WI38 (cell line): ENCODE data around the gene ID3.
A peak's percentile ranks its signal among the peaks of the same experiment; 100 is the strongest.

Experiments
- H3K4me3 ChIP-seq: 2 replicates; pipeline ENCODE4 v1.5.1; 2011; ENCODE audit warnings: low read depth, mild to moderate bottlenecking, control low read depth, low read length
- TF ChIP-seq, protein P1 (sequence below): IDR thresholded peaks from 2 replicates; pipeline ENCODE4 v1.5.1; 2012; ENCODE audit warnings: low read depth, mild to moderate bottlenecking, control low read depth, low read length

ID3 gene

DNA sequence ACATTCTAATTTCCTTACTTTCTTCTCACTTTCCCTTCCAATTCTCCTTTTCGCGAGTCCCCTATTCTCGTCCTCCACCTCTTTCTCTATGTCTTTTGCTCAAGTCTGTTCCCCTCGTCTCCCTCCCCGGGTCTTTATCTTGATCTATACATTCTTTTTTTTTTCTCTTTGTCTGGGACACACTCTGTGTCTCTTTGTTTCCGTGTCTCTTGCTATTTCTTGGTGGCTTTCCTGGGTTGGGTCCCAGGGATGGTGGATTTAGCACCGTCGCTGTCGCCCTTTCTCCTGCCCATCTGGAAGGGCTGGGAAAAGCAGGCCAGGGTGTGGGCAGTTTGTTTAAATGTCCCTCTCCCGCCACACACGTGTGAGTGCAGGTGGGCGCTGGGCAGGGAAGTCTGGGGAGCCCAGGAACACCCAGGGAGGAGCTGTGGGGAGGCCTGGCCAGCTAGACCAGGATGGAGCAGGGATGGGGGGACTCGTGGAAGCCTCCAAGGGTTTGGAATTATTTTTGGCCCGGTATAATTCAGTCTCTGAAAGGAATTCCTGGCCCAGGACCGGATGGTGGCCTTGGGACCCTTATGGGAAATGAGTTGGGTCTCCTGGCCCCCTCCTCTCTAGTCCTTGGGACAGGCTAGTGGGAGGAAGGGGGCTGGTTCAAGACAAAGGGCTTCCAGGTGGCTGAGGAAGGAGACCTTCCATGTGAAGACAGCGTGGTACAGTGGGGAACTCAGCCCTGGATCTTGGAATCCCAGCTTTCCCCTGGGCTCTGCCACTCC, 9.5 kb upstream of the ID3 start:
- TF ChIP-seq, protein P1, sequence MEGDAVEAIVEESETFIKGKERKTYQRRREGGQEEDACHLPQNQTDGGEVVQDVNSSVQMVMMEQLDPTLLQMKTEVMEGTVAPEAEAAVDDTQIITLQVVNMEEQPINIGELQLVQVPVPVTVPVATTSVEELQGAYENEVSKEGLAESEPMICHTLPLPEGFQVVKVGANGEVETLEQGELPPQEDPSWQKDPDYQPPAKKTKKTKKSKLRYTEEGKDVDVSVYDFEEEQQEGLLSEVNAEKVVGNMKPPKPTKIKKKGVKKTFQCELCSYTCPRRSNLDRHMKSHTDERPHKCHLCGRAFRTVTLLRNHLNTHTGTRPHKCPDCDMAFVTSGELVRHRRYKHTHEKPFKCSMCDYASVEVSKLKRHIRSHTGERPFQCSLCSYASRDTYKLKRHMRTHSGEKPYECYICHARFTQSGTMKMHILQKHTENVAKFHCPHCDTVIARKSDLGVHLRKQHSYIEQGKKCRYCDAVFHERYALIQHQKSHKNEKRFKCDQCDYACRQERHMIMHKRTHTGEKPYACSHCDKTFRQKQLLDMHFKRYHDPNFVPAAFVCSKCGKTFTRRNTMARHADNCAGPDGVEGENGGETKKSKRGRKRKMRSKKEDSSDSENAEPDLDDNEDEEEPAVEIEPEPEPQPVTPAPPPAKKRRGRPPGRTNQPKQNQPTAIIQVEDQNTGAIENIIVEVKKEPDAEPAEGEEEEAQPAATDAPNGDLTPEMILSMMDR = no peak

DNA sequence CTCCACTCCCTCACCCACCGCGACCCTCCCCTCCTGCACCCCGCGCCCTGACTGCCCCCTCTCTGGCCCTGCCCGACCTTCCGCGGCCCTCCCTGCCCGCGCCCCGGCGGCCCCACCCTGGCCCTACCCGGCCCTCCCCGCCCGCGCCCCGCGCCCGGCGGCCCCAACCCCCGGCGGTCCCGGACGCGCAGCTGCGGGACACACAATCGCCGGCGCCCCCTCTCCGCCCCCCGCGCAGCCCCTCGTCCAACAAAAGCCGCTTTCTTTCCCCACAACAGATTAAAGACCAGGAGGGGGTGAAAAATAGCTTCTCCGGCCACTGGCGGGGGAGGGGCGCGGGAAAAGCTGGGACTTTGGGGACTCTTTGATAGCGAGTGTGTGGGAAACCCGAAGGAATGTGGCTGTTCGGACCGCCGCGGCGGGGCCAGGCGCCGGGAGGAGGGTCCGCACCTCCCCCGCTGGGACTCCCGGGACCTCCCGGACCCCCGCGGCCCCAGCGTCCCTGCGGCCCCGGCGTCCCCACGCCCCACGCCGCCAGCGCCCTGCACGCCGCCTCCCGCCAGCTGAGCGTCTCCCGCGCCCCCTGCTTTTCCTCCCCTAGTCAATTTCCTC, 8.8 kb upstream of the ID3 start:
- TF ChIP-seq, protein P1 = no peak
- H3K4me3 ChIP-seq = peak overlapping the region; percentile 59

More for the DNA sequence above, 9.5 kb upstream of the ID3 start:
- peak overlapping the region; percentile 59 for H3K4me3 ChIP-seq

DNA sequence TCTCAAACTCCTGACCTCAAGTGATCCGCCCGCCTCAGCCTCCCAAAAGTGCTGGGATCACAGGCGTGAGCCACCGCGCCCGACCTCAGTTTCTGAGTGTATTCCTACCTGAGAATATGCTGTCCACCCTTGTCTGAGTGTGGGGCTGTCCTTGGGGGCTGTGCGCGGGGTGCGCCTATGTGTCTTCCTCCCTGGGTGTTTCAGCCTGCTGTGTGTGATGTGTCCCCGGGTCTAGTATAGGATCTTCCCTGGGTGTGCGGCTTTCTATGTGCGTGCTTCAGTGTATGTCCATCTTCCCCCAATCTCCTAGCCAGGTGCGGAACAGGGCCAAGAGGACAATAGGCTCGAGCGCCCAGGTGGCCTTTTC, 8.3 kb upstream of the ID3 start:
- H3K4me3 ChIP-seq = peak overlapping the region; percentile 59
- TF ChIP-seq, protein P1 = no peak

DNA sequence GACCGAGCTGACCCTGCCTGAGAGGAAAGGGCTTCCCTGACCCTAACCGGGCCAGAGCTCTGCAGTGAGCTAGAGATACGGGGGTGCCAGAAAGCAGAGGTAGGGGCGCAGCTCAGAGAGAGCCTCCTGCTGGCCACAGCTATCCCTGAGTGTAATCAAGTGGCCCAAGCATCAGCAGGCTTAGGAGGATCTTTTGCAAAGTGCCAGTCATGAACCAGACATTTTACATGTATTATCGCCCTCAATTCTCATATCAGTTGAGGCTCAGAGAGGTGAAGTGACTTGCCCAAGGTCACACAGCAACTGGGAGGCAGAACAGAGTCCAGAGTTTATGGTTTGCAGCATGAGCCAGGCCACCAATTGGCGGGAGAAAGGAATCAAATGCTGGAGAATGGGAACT, 7.0 kb upstream of the ID3 start:
- no peak overlapping the region for H3K4me3 ChIP-seq
- TF ChIP-seq, protein P1 = no peak

DNA sequence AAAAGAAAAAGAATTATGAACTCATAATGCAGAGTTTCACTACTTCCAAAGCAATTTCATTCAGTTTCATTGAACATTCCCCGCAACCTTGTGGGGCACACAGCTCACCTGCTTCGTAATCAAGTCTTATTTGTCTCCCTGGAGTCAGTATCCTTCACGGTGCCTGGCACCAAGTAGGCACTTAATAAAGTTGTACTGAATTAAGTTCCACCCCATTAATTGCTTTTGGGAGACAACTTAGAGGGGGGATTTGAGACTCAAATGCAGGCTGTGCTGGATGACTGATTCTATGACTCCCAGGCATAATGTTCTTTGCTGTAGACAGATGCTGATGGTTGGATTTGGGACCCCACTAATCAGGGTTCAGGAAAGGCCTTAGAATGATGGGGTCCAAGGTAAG, 6.5 kb upstream of the ID3 start:
- TF ChIP-seq, protein P1 = no peak
- H3K4me3 ChIP-seq = no peak overlapping the region

DNA sequence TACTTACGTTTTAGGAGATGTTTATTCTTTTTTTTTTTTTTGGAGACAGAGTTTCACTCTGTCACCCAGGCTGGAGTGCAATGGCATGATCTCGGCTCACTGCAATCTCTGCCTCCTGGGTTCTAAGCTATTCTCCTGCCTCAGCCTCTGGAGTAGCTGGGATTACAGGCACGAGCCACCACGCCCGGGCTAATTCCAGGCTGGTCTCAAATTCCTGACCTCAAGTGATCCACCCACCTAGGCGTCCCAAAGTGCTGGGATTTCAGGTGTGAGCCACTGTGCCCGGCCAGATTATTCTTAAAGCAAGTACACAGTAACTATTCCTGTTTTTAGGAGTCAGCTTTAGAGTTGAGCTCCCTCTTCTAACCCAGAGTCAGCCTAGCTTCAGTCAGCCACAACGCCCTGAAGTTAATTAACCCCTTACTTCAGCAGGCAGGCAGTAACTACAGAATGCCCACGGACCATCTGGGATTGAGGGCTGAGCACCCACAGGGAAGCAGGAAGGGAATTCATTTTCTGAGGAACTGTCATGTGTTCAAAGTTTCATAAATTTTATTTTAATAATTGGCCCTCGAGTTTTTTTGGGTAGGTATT, 5.3 kb upstream of the ID3 start:
- H3K4me3 ChIP-seq = no peak overlapping the region
- TF ChIP-seq, protein P1 = no peak

DNA sequence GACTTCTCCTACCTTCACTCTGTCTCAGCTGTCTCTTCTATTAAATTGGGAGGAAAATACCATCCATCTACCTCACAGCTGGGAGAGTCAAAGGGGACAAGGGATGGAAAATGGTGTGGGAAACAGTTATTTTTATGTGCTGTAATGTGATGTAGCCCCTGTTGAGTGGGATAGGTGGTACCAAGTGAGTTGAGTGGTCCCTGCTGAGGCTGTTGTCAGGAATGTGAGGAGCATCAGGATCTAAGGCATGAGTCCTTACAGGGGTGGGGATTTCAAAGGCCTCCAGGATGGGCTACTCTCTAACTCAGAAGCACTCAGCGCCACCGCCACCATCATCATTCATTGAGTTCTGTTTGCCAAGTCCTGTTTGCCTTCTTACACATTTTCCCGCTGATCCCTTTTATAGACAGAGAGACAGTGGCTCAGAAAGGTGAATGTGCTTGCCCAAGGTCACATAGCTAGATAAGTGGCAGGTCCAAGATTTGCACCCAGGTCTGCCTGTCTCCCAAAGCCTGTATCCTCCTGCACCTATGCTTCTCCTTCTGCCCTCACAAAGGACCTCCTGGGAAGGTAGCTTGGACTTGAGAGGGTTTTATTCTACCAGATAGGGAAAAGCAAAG, 4.6 kb upstream of the ID3 start:
- no peak overlapping the region for H3K4me3 ChIP-seq

More for the DNA sequence above, 4.6 kb upstream of the ID3 start:
- TF ChIP-seq, protein P1 = no peak
